ENCODE data around the gene KIAA0513. TPM values are rescaled to one million over a fixed set of nuclear protein-coding genes. Genes with fewer than 3 reads are reported as not detected.

Gene KIAA0513
- total RNA-seq, 1 experiment from 2014 or later, result 8.7 TPM

- Histone ChIP-seq H3K27me3 (ENCODE audit: control insufficient read depth, insufficient read depth, low read length) (no peaks in the 10 kb centered on the region), H3K27ac (ENCODE audit: low read length) (no peak overlapping the region), H3K4me1 (ENCODE audit: control insufficient read depth, insufficient read depth, low read length) (no peaks in the 10 kb centered on the region), H3K4me3 (ENCODE audit: low read depth in 2 of 2, low read length in 2 of 2) (no peak overlapping the region), H3K9me3 (ENCODE audit: control insufficient read depth, insufficient read depth, low read depth, low read length) (no peaks in the 10 kb centered on the region), H3K36me3 (ENCODE audit: control insufficient read depth, insufficient read depth, low read length) (no peaks in the 10 kb centered on the region)
- ATAC-seq, result no peak
- DNase-seq (ENCODE audit: low read depth, low spot score), result no peak
- ChIA-PET CTCF (no interaction called here), POLR2A (interaction anchor here (0.6 kb wide), 1 partner anchor 470 kb away, joined by 4 read pairs; no protein-coding TSS in a partner anchor)
- in situ Hi-C loops (cut with HindIII; ENCODE audit: low pct_unique_long_range_greater_than_20kb, low sequenced_read_pairs), result no loop called here
- TF ChIP-seq, protein P1, sequence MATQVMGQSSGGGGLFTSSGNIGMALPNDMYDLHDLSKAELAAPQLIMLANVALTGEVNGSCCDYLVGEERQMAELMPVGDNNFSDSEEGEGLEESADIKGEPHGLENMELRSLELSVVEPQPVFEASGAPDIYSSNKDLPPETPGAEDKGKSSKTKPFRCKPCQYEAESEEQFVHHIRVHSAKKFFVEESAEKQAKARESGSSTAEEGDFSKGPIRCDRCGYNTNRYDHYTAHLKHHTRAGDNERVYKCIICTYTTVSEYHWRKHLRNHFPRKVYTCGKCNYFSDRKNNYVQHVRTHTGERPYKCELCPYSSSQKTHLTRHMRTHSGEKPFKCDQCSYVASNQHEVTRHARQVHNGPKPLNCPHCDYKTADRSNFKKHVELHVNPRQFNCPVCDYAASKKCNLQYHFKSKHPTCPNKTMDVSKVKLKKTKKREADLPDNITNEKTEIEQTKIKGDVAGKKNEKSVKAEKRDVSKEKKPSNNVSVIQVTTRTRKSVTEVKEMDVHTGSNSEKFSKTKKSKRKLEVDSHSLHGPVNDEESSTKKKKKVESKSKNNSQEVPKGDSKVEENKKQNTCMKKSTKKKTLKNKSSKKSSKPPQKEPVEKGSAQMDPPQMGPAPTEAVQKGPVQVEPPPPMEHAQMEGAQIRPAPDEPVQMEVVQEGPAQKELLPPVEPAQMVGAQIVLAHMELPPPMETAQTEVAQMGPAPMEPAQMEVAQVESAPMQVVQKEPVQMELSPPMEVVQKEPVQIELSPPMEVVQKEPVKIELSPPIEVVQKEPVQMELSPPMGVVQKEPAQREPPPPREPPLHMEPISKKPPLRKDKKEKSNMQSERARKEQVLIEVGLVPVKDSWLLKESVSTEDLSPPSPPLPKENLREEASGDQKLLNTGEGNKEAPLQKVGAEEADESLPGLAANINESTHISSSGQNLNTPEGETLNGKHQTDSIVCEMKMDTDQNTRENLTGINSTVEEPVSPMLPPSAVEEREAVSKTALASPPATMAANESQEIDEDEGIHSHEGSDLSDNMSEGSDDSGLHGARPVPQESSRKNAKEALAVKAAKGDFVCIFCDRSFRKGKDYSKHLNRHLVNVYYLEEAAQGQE (IDR thresholded peaks at IDR 0.05; ENCODE audit: insufficient read depth in 1 of 2, low read depth in 2 of 2, low read length in 1 of 2), result no peak
- TF ChIP-seq POLR2AphosphoS5 (IDR thresholded peaks at IDR 0.05; ENCODE audit: low read depth, low read length), result no peak
- intact Hi-C loops (cut with micrococcal nuclease; ENCODE audit: unreplicated experiment), result no loop called here
- BruUV-seq (replicated peaks), result no TSS peak
These were observed 55.5 kb downstream of the KIAA0513 start for GRCh38 chr16:85083051-85083639.

GRCh38 chr16:85084841-85085510 is 57.4 kb downstream of the KIAA0513 start:
- Histone ChIP-seq H3K9me3 (ENCODE audit: control insufficient read depth, insufficient read depth, low read depth, low read length) (no peaks in the 10 kb centered on the region), H3K27me3 (ENCODE audit: control insufficient read depth, insufficient read depth, low read length) (no peaks in the 10 kb centered on the region), H3K36me3 (ENCODE audit: control insufficient read depth, insufficient read depth, low read length) (no peaks in the 10 kb centered on the region), H3K27ac (ENCODE audit: low read length) (no peak overlapping the region), H3K4me3 (ENCODE audit: low read depth in 2 of 2, low read length in 2 of 2) (no peak overlapping the region), H3K4me1 (ENCODE audit: control insufficient read depth, insufficient read depth, low read length) (no peaks in the 10 kb centered on the region)
- intact Hi-C loops (cut with micrococcal nuclease; ENCODE audit: unreplicated experiment) (no loop called here), in situ Hi-C loops (cut with HindIII; ENCODE audit: low pct_unique_long_range_greater_than_20kb, low sequenced_read_pairs) (no loop called here)
- BruUV-seq (replicated peaks), result no TSS peak
- DNase-seq (ENCODE audit: low read depth, low spot score) (no peak), ATAC-seq (no peak)
- TF ChIP-seq, protein P1 (IDR thresholded peaks at IDR 0.05; ENCODE audit: insufficient read depth in 1 of 2, low read depth in 2 of 2, low read length in 1 of 2), result no peak
- no peak for TF ChIP-seq TCF7L2 (IDR thresholded peaks at IDR 0.05; ENCODE audit: low read depth, low read length)
- TF ChIP-seq POLR2AphosphoS5 (IDR thresholded peaks at IDR 0.05; ENCODE audit: low read depth, low read length), result no peak
- no peak for TF ChIP-seq SIN3A (IDR thresholded peaks at IDR 0.05; ENCODE audit: borderline replicate concordance, insufficient read depth, low read depth, low read length)
- TF ChIP-seq, protein P2, sequence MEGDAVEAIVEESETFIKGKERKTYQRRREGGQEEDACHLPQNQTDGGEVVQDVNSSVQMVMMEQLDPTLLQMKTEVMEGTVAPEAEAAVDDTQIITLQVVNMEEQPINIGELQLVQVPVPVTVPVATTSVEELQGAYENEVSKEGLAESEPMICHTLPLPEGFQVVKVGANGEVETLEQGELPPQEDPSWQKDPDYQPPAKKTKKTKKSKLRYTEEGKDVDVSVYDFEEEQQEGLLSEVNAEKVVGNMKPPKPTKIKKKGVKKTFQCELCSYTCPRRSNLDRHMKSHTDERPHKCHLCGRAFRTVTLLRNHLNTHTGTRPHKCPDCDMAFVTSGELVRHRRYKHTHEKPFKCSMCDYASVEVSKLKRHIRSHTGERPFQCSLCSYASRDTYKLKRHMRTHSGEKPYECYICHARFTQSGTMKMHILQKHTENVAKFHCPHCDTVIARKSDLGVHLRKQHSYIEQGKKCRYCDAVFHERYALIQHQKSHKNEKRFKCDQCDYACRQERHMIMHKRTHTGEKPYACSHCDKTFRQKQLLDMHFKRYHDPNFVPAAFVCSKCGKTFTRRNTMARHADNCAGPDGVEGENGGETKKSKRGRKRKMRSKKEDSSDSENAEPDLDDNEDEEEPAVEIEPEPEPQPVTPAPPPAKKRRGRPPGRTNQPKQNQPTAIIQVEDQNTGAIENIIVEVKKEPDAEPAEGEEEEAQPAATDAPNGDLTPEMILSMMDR (IDR thresholded peaks at IDR 0.05), result no peak
- CTCF ChIA-PET, result interaction anchor here (0.6 kb wide), 1 partner anchor 203 kb away, joined by 3 read pairs; no protein-coding TSS in a partner anchor
- POLR2A ChIA-PET, result no interaction called here
